Panc1 (cell line): ENCODE results near the gene BHLHE40. TPM values are rescaled to one million over a fixed set of nuclear protein-coding genes. Genes with fewer than 3 reads are reported as not detected.

Experiments
- ATAC-seq: fragments of 200-7000 bp; cut with Tn5 transposase; 2 replicates; pipeline ENCODE4 v1.9.1; 2020; ENCODE audit warnings: mild to moderate bottlenecking, moderate library complexity
- BruUV-seq: library from RNA; stranded (reverse); fragments of 400-500 nt; replicated peaks from 2 replicates; lab custom pipeline; 2021; lab: Mats Ljungman, UMichigan
- CTCF ChIA-PET: fragments of 300-600 bp; sonication (Branson Sonifier 250); formaldehyde crosslinking; loops from one replicate; lab custom pipeline; 2022; ENCODE audit warnings: antibody characterized with exemption; lab: Charles Lee
- POLR2A ChIA-PET: fragments of 300-600 bp; sonication (Branson Sonifier 250); formaldehyde crosslinking; loops from one replicate; lab custom pipeline; 2022; ENCODE audit warnings: antibody characterized with exemption; lab: Charles Lee
- DNase-seq: peaks from one replicate; pipeline ENCODE4 v3.0.0-alpha.2; 2010; ENCODE audit warnings: low read depth, low spot score
- H3K27ac ChIP-seq: 2 replicates; pipeline ENCODE4 v1.5.1; 2011; ENCODE audit warnings: mild to moderate bottlenecking, low read length, inconsistent platforms
- H3K27me3 ChIP-seq: fragments of 200-500 bp; sonication (Bioruptor generic); 2 replicates; pipeline ENCODE4 v1.6.0; 2014; ENCODE audit warnings: low read length, inconsistent platforms; ENCODE audit not compliant: control insufficient read depth, insufficient read depth
- H3K36me3 ChIP-seq: fragments of 200-500 bp; sonication (Bioruptor generic); 2 replicates; pipeline ENCODE4 v1.5.1; 2014; ENCODE audit warnings: inconsistent platforms, mild to moderate bottlenecking, low read length, moderate library complexity; ENCODE audit not compliant: control insufficient read depth, insufficient read depth
- H3K4me1 ChIP-seq: 2 replicates; pipeline ENCODE4 v1.5.1; 2011; ENCODE audit warnings: inconsistent platforms, mild to moderate bottlenecking, low read length, moderate library complexity; ENCODE audit not compliant: control insufficient read depth, insufficient read depth
- H3K4me3 ChIP-seq, 2 experiments: 2 replicates each; pipeline ENCODE4 v1.5.1; 2011 to 2012; ENCODE audit warnings: low read depth in 2 of 2, low read length in 2 of 2, mild to moderate bottlenecking in 2 of 2, inconsistent platforms in 1 of 2, moderate library complexity in 1 of 2
- H3K9me3 ChIP-seq: fragments of 200-500 bp; sonication (Bioruptor generic); 2 replicates; pipeline ENCODE4 v1.5.1; 2014; ENCODE audit warnings: low read depth, mild to moderate bottlenecking, inconsistent platforms, low read length, moderate library complexity; ENCODE audit not compliant: control insufficient read depth, insufficient read depth
- CTCF ChIP-seq: fragments of 450-650 bp; IDR thresholded peaks from 2 replicates; pipeline ENCODE4 v1.5.1; 2017; ENCODE audit warnings: mild to moderate bottlenecking
- POLR2AphosphoS5 ChIP-seq: IDR thresholded peaks from 2 replicates; pipeline ENCODE4 v1.6.1; 2012; ENCODE audit warnings: mild to moderate bottlenecking, low read depth, low read length, moderate library complexity
- SIN3A ChIP-seq: IDR thresholded peaks from 2 replicates; pipeline ENCODE4 v1.6.1; 2012; ENCODE audit warnings: low read depth, mild to moderate bottlenecking, low read length, moderate library complexity, borderline replicate concordance; ENCODE audit not compliant: insufficient read depth
- TCF7L2 ChIP-seq: IDR thresholded peaks from 2 replicates; pipeline ENCODE4 v1.6.1; 2011; ENCODE audit warnings: mild to moderate bottlenecking, low read depth, low read length, inconsistent platforms
- in situ Hi-C: cut with HindIII; loops from 2 replicates; pipeline ENCODE4 v1.10.0; 2016; ENCODE audit warnings: low sequenced_read_pairs, low pct_unique_long_range_greater_than_20kb
- intact Hi-C: fragments of 100-400 bp; cut with micrococcal nuclease; formaldehyde crosslinking; loops from one replicate; pipeline ENCODE4 v1.10.0; 2022; ENCODE audit not compliant: unreplicated experiment
- total RNA-seq: library from RNA; stranded (reverse); gene quantifications from one replicate; pipeline ENCODE4 v1.2.1, GENCODE V29; 2021; ENCODE audit not compliant: unreplicated experiment
- TF ChIP-seq, protein P1 (sequence below), 2 experiments: IDR thresholded peaks; 2 replicates each; pipeline ENCODE4 v1.6.1; 2011 to 2012; ENCODE audit warnings: low read depth in 2 of 2, control low read depth in 1 of 2, low read length in 1 of 2, mild to moderate bottlenecking in 1 of 2, moderate library complexity in 1 of 2; ENCODE audit not compliant: insufficient read depth in 1 of 2

Gene BHLHE40
- total RNA-seq, 1 experiment from 2014 or later, result 78.4 TPM

GRCh38 chr3:4980229-4981203, 1.3 kb downstream of the BHLHE40 start:
- in situ Hi-C loops, result no loop called here
- Histone ChIP-seq H3K36me3 (peaks cover 16% of the 10 kb centered on the region), H3K27ac (peak overlapping the region; percentile 95), H3K27me3 (no peaks in the 10 kb centered on the region), H3K4me3 (peak overlapping the region; percentile 76 to 92), H3K9me3 (no peaks in the 10 kb centered on the region), H3K4me1 (peaks cover 33% of the 10 kb centered on the region)
- TF ChIP-seq POLR2AphosphoS5 (peak; percentile 45; the same call in 1 of the 2 replicates), CTCF (peak; percentile 92), SIN3A (peak; percentile 70; the same call in 1 of the 2 replicates), TCF7L2 (no peak)
- TF ChIP-seq, protein P1, sequence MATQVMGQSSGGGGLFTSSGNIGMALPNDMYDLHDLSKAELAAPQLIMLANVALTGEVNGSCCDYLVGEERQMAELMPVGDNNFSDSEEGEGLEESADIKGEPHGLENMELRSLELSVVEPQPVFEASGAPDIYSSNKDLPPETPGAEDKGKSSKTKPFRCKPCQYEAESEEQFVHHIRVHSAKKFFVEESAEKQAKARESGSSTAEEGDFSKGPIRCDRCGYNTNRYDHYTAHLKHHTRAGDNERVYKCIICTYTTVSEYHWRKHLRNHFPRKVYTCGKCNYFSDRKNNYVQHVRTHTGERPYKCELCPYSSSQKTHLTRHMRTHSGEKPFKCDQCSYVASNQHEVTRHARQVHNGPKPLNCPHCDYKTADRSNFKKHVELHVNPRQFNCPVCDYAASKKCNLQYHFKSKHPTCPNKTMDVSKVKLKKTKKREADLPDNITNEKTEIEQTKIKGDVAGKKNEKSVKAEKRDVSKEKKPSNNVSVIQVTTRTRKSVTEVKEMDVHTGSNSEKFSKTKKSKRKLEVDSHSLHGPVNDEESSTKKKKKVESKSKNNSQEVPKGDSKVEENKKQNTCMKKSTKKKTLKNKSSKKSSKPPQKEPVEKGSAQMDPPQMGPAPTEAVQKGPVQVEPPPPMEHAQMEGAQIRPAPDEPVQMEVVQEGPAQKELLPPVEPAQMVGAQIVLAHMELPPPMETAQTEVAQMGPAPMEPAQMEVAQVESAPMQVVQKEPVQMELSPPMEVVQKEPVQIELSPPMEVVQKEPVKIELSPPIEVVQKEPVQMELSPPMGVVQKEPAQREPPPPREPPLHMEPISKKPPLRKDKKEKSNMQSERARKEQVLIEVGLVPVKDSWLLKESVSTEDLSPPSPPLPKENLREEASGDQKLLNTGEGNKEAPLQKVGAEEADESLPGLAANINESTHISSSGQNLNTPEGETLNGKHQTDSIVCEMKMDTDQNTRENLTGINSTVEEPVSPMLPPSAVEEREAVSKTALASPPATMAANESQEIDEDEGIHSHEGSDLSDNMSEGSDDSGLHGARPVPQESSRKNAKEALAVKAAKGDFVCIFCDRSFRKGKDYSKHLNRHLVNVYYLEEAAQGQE (IDR thresholded peaks at IDR 0.05; ENCODE audit: insufficient read depth in 1 of 2, low read depth in 2 of 2, low read length in 1 of 2), result no peak
- TSS peak; percentile 49 for BruUV-seq
- DNase-seq (no peak), ATAC-seq (peak; percentile 16)
- ChIA-PET POLR2A (interaction anchor here (0.6 to 2.9 kb wide), 3 partner anchors 7 to 119 kb away, joined by 3 to 25 read pairs (median 9); no protein-coding TSS in a partner anchor), CTCF (interaction anchor here (0.5 to 1.1 kb wide), 2 partner anchors 260 to 304 kb away, joined by 3 read pairs; no protein-coding TSS in a partner anchor)
- intact Hi-C loops, result no loop called here

GRCh38 chr3:4981294-4981664, 2.0 kb downstream of the BHLHE40 start:
- no peak for DNase-seq
- in situ Hi-C loops, result no loop called here

More at GRCh38 chr3:4981294-4981664, 2.0 kb downstream of the BHLHE40 start:
- CTCF ChIA-PET, result no interaction called here
- H3K4me3 ChIP-seq, result peak overlapping the region; percentile 76 to 92
- H3K4me1 ChIP-seq, result peaks cover 35% of the 10 kb centered on the region
- no TSS peak for BruUV-seq
- intact Hi-C loops, result no loop called here
- H3K36me3 ChIP-seq, result peaks cover 16% of the 10 kb centered on the region
- no peak for ATAC-seq
- H3K9me3 ChIP-seq, result no peaks in the 10 kb centered on the region
- peak overlapping the region; percentile 95 for H3K27ac ChIP-seq
- POLR2A ChIA-PET, result interaction anchor here (0.6 kb wide), 1 partner anchor 118 kb away, joined by 3 read pairs; no protein-coding TSS in a partner anchor
- TF ChIP-seq, protein P1 (IDR thresholded peaks at IDR 0.05; ENCODE audit: insufficient read depth in 1 of 2, low read depth in 2 of 2, low read length in 1 of 2), result no peak
- TF ChIP-seq POLR2AphosphoS5 (no peak; the same call in 1 of the 2 replicates), CTCF (no peak), TCF7L2 (no peak), SIN3A (no peak)
- no peaks in the 10 kb centered on the region for H3K27me3 ChIP-seq
